ENCODE measurements around the gene CHRNG.

DNA sequence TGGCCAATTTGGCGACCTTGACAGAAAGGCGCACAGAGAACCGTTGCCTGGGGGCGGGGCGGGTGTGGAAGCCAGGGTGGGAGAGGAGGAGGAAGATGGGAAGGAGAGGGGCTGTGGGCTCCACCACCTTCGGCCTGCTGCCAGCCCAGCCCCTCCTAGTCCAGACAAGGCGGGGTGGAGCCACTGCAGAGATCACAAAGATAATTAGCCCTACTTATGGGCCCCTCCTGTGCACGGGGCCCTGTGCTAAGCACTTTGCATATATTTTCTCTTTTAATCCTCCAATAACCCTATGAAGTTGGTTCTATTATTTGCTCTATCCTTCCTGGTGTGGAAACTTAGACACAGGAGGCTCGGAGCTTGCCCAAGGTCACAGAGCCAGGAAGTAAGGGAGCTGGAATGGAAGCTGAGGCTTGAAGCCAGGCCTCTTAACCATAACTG is 38.1 kb upstream of the CHRNG start:
- TF ChIP-seq, protein P1, sequence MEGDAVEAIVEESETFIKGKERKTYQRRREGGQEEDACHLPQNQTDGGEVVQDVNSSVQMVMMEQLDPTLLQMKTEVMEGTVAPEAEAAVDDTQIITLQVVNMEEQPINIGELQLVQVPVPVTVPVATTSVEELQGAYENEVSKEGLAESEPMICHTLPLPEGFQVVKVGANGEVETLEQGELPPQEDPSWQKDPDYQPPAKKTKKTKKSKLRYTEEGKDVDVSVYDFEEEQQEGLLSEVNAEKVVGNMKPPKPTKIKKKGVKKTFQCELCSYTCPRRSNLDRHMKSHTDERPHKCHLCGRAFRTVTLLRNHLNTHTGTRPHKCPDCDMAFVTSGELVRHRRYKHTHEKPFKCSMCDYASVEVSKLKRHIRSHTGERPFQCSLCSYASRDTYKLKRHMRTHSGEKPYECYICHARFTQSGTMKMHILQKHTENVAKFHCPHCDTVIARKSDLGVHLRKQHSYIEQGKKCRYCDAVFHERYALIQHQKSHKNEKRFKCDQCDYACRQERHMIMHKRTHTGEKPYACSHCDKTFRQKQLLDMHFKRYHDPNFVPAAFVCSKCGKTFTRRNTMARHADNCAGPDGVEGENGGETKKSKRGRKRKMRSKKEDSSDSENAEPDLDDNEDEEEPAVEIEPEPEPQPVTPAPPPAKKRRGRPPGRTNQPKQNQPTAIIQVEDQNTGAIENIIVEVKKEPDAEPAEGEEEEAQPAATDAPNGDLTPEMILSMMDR (tag by site-specific recombination; IDR thresholded peaks at IDR 0.05), result no peak
- no peak for TF ChIP-seq ZNF157 (tag by site-specific recombination; IDR thresholded peaks at IDR 0.05)
- no peak for TF ChIP-seq SP2 (tag by site-specific recombination; IDR thresholded peaks at IDR 0.05)
- no peak for TF ChIP-seq ZNF10 (tag by site-specific recombination; IDR thresholded peaks at IDR 0.05)
- TF ChIP-seq ZNF112 (tag by site-specific recombination; IDR thresholded peaks at IDR 0.05), result no peak
- TF ChIP-seq BCL11A (tag by site-specific recombination; IDR thresholded peaks at IDR 0.05; ENCODE audit: low read depth), result no peak
- TF ChIP-seq, protein P2, sequence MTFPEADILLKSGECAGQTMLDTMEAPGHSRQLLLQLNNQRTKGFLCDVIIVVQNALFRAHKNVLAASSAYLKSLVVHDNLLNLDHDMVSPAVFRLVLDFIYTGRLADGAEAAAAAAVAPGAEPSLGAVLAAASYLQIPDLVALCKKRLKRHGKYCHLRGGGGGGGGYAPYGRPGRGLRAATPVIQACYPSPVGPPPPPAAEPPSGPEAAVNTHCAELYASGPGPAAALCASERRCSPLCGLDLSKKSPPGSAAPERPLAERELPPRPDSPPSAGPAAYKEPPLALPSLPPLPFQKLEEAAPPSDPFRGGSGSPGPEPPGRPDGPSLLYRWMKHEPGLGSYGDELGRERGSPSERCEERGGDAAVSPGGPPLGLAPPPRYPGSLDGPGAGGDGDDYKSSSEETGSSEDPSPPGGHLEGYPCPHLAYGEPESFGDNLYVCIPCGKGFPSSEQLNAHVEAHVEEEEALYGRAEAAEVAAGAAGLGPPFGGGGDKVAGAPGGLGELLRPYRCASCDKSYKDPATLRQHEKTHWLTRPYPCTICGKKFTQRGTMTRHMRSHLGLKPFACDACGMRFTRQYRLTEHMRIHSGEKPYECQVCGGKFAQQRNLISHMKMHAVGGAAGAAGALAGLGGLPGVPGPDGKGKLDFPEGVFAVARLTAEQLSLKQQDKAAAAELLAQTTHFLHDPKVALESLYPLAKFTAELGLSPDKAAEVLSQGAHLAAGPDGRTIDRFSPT (tag by site-specific recombination; IDR thresholded peaks at IDR 0.05), result no peak
